Measurements from ENCODE around the gene SMIM38. TPM values are rescaled to one million over a fixed set of nuclear protein-coding genes. Genes with fewer than 3 reads are reported as not detected.

SMIM38 gene
- polyA plus RNA-seq, 1 of the 3 experiments (the other 2 are of a cell fraction) = 0.13 TPM

- TF ChIP-seq RXRA (IDR thresholded peaks at IDR 0.05; ENCODE audit: borderline replicate concordance, low read depth) = no peak
Measured at GRCh38 chr11:69151836-69152235, 3.9 kb upstream of the SMIM38 start (continued).

GRCh38 chr11:69152733-69153421 lies 2.9 kb upstream of the SMIM38 start:
- DNase-seq = no peak
- Histone ChIP-seq H3K27me3 (ENCODE audit: insufficient read depth) (no peaks in the 10 kb centered on the region), H3K27ac (ENCODE audit: low read depth in 2 of 2, low read length in 1 of 2) (no peak overlapping the region), H3K4me2 (no peak overlapping the region), H3K9me2 (no peaks in the 10 kb centered on the region), H3K4me1 (ENCODE audit: control insufficient read depth in 1 of 2, insufficient read depth in 2 of 2, low read depth in 1 of 2, low read length in 1 of 2) (peaks cover 11 to 30% of the 10 kb centered on the region in 2 experiments; a peak in 2 of 4 replicates), H3K9ac (no peak overlapping the region), H4K20me1 (ENCODE audit: insufficient read depth) (no peaks in the 10 kb centered on the region), H3K79me2 (ENCODE audit: insufficient read depth) (no peaks in the 10 kb centered on the region), H2AFZ (ENCODE audit: low read depth) (no peak overlapping the region), H3K9me3 (no peaks in the 10 kb centered on the region), H3K4me3 (ENCODE audit: low read depth in 2 of 2, low read length in 1 of 2) (no peak overlapping the region), H3F3A (replicated peaks; ENCODE audit: insufficient read depth) (no peaks in the 10 kb centered on the region), H3K36me3 (replicated peaks in 1 of 2; ENCODE audit: control insufficient read depth in 1 of 2, insufficient read depth in 2 of 2, low read length in 1 of 2) (no peaks in the 10 kb centered on the region)
- 86% methylated on average over 23 of the region's 23 CpGs for WGBS (ENCODE audit: low lambda C conversion rate)
- ChIA-PET POLR2A (no interaction called here), CTCF (interaction anchor here (1.4 kb wide), 1 partner anchor 21 kb away, joined by 5 read pairs; no protein-coding TSS in a partner anchor)
- TF ChIP-seq FOXM1 (IDR thresholded peaks at IDR 0.05; ENCODE audit: low read depth) (no peak), JUND (IDR thresholded peaks at IDR 0.05) (no peak), TCF12 (IDR thresholded peaks at IDR 0.05) (no peak), RAD21 (IDR thresholded peaks at IDR 0.05; ENCODE audit: low read length) (no peak), MEF2A (IDR thresholded peaks at IDR 0.05; ENCODE audit: borderline replicate concordance, low read depth) (no peak), POLR2AphosphoS5 (IDR thresholded peaks at IDR 0.05; ENCODE audit: low read depth, low read length) (no peak), FOSL2 (IDR thresholded peaks at IDR 0.05; ENCODE audit: borderline replicate concordance, low read depth) (no peak), EP300 (IDR thresholded peaks at IDR 0.05; ENCODE audit: borderline replicate concordance in 1 of 2, low read depth in 1 of 2, low read length in 1 of 2) (no peak), CHD2 (IDR thresholded peaks at IDR 0.05; ENCODE audit: low read length, partially characterized antibody) (no peak), GATA2 (CRISPR knock-in tag; IDR thresholded peaks at IDR 0.05) (no peak), NFIC (IDR thresholded peaks at IDR 0.05; ENCODE audit: borderline replicate concordance) (no peak), RFX5 (IDR thresholded peaks at IDR 0.05; ENCODE audit: low read length) (no peak)
- TF ChIP-seq, protein P1, sequence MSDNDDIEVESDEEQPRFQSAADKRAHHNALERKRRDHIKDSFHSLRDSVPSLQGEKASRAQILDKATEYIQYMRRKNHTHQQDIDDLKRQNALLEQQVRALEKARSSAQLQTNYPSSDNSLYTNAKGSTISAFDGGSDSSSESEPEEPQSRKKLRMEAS (IDR thresholded peaks at IDR 0.05; ENCODE audit: low read depth) = no peak
- TF ChIP-seq, protein P2, sequence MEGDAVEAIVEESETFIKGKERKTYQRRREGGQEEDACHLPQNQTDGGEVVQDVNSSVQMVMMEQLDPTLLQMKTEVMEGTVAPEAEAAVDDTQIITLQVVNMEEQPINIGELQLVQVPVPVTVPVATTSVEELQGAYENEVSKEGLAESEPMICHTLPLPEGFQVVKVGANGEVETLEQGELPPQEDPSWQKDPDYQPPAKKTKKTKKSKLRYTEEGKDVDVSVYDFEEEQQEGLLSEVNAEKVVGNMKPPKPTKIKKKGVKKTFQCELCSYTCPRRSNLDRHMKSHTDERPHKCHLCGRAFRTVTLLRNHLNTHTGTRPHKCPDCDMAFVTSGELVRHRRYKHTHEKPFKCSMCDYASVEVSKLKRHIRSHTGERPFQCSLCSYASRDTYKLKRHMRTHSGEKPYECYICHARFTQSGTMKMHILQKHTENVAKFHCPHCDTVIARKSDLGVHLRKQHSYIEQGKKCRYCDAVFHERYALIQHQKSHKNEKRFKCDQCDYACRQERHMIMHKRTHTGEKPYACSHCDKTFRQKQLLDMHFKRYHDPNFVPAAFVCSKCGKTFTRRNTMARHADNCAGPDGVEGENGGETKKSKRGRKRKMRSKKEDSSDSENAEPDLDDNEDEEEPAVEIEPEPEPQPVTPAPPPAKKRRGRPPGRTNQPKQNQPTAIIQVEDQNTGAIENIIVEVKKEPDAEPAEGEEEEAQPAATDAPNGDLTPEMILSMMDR (IDR thresholded peaks at IDR 0.05) = no peak

DNA sequence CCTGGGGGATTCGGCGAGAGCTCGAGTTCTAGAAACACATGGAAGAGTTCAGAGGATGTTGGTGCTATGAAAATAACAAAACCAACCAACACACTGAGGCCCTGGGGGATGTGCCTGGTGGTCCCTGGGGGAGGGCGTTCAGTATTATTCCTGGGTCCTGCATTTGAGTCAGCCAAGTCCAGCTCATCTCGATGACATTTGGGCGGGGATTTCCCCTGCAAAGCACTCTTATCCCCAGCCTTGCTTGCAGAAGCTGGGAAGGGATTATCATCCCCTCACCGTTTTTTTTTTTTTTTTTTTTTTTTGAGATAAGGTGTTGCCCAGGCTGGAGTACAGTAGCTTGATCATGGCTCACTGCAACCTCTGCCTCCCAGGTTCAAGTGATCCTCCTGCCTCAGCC lies 2.1 kb upstream of the SMIM38 start:
- POLR2A ChIA-PET = no interaction called here

More for the DNA sequence above, 2.1 kb upstream of the SMIM38 start:
- no peaks in the 10 kb centered on the region for H3K9me2 ChIP-seq
- peaks cover 11 to 36% of the 10 kb centered on the region in 2 experiments; a peak in 2 of 4 replicates for H3K4me1 ChIP-seq (ENCODE audit: control insufficient read depth in 1 of 2, insufficient read depth in 2 of 2, low read depth in 1 of 2, low read length in 1 of 2)
- no peaks in the 10 kb centered on the region for H3K27me3 ChIP-seq (ENCODE audit: insufficient read depth)
- CTCF ChIA-PET = interaction anchor here (1.3 to 1.4 kb wide), 2 partner anchors 22 to 47 kb away, joined by 5 read pairs; no protein-coding TSS in a partner anchor
- H3K9ac ChIP-seq = no peak overlapping the region
- no peaks in the 10 kb centered on the region for H3F3A ChIP-seq (replicated peaks; ENCODE audit: insufficient read depth)
- DNase-seq = no peak
- TF ChIP-seq EP300 (IDR thresholded peaks at IDR 0.05; ENCODE audit: borderline replicate concordance in 1 of 2, low read depth in 1 of 2, low read length in 1 of 2) (no peak), EZH2phosphoT487 (IDR thresholded peaks at IDR 0.05; ENCODE audit: borderline replicate concordance, low read depth) (no peak), RAD21 (IDR thresholded peaks at IDR 0.05; ENCODE audit: low read length) (no peak), FOXJ3 (CRISPR knock-in tag; IDR thresholded peaks at IDR 0.05) (no peak), SMC3 (IDR thresholded peaks at IDR 0.05; ENCODE audit: low read depth, low read length) (no peak), GABPA (IDR thresholded peaks at IDR 0.05; ENCODE audit: low read depth) (no peak)
- no peak overlapping the region for H3K4me2 ChIP-seq
- H3K4me3 ChIP-seq (ENCODE audit: low read depth in 2 of 2, low read length in 1 of 2) = no peak overlapping the region
- H3K79me2 ChIP-seq (ENCODE audit: insufficient read depth) = no peaks in the 10 kb centered on the region
- H3K36me3 ChIP-seq (replicated peaks in 1 of 2; ENCODE audit: control insufficient read depth in 1 of 2, insufficient read depth in 2 of 2, low read length in 1 of 2) = no peaks in the 10 kb centered on the region
- H3K27ac ChIP-seq (ENCODE audit: low read depth in 2 of 2, low read length in 1 of 2) = no peak overlapping the region
- H3K9me3 ChIP-seq = no peaks in the 10 kb centered on the region
- no peaks in the 10 kb centered on the region for H4K20me1 ChIP-seq (ENCODE audit: insufficient read depth)
- H2AFZ ChIP-seq (ENCODE audit: low read depth) = no peak overlapping the region
- 67% methylated on average over 6 of the region's 7 CpGs for WGBS (ENCODE audit: low lambda C conversion rate)

Measured in SK-N-SH (cell line).